KBM-7 (cell line): ENCODE measurements around the gene LRRC71.

ENCODE experiments used
- DNase-seq: peaks from one replicate; pipeline ENCODE4 v3.0.0-alpha.2; 2015
- in situ Hi-C: fragments of 300-500 bp; cut with MboI; formaldehyde crosslinking; loops from 2 replicates; pipeline ENCODE4 v1.14.3; 2020; ENCODE audit warnings: low sequenced_read_pairs, low pct_unique_long_range_greater_than_20kb, mixed read lengths

The LRRC71 gene

DNA sequence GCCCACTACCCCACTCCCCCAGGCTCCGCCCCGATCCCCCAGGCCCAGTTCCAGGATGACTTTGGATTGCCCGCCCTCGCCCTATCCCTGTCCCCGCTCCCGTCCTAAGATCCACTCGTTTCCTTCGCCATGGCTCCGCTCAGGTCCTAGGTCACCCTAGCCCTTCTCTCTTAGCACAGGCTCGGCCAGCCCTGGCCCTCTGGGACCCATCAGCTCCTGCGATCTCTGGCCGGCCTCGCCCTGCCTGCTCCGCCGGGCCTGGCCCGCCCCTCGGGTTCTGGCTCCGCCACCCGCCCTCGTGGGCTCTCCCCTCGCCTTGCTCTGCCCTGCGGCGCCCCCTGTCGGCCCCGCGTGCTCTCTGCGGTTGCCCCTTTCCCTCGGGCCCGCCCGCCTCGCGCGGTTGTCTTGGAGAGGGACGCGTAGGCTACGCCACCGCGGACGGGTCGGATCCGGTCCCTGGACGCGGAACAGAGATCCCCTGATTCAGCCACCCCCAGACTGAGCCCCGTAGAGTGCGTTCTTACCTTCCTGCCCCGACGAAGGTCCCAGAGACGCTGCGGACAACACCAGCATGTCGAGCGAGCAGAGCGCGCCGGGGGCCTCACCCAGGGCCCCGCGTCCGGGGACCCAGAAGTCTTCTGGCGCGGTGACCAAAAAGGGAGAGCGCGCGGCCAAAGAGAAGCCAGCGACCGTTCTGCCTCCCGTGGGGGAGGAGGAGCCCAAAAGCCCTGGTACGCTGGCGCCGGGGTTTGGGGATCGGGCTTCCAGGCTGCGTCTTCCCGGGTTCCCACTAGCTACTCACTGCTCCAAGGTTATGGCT, at the start of gene LRRC71:
Gene LRRC71 (plus strand): TSS at position 400 of the 820 bp plus-strand sequence. CDS start 172 bp downstream, at position 572.
- DNase-seq, result peak; percentile 79
- in situ Hi-C loops, result no loop called here

GRCh38 chr1:156873659-156874058, 46.8 kb upstream of the LRRC71 start:
- no peak for DNase-seq
- in situ Hi-C loops, result no loop called here

- no peak for DNase-seq
- in situ Hi-C loops, result no loop called here
Observed at GRCh38 chr1:156874142-156874541, 46.3 kb upstream of the LRRC71 start.

DNA sequence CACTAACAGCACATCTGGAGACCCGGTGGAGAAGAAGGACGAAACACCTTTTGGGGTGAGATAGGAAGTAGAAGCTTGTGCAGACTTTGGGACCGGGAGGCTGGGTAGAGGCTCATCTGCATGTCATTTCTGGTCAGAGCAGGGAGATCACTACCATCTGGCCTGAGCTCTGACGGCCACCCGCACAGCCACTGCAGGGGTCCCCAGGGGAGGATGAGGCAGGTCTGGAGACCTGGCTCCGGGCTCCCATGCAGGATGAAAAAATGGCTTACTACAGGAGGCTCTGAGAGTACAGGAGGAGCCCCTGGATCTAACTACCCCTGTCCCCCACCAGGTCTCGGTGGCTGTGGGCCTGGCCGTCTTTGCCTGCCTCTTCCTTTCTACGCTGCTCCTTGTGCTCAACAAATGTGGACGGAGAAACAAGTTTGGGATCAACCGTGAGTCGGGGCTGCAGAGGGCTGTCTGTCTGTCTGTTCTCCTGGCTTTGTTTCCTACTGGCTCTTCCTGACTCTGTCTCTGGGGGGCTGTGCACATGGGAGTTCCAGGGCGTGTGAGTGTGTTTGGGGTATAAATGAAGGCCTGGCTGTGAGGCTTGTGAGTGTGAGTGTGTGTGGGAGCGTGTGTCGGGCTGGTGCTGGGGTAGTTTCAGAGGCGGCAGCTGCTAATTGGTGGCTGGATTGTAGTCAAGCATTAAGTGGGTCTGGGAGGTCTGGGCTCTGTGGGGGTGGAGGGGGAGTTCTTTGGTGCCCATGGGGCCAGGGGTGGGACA, 45.7 kb upstream of the LRRC71 start:
- no peak for DNase-seq
- in situ Hi-C loops, result no loop called here

GRCh38 chr1:156875341-156875615, 45.2 kb upstream of the LRRC71 start:
- DNase-seq, result no peak
- in situ Hi-C loops, result no loop called here

GRCh38 chr1:156876281-156876680, 44.2 kb upstream of the LRRC71 start:
- DNase-seq, result no peak
- in situ Hi-C loops, result no loop called here

DNA sequence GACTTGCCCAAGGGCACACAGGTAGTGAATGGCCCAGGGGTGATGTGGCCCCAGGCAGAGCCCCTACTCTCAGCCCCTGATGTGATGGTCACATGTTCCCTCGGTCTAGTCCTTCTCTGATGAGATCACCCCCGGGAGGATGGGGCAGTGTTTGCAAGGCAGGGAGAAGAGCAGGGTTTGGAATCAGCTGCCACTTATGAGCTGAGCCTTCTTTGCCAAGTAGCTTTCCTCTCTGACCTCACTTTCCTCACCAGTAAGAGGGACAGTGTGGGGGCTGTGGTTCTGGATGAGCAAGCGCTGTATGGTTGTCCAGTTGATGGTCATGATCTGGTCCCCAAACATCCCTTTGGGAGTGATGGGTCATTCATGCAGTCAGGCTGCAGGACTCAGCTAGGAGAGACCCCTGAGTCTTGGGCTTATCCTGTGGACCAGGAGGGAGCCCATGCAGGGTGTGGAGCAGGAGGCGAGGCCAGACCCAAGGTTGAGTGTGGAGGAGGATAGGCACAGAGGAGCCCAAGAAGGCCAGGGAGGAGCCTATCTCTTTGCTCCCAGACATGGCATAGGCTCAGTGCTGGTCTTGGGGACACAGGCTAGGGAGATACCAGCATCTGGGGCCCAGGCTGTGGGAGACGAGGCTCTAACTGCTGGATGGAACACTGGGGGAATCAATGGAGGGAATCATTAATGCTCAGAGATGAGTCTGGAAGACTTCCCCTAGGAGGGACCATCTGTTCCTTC, 42.8 kb upstream of the LRRC71 start:
- in situ Hi-C loops, result no loop called here
- DNase-seq, result no peak

- in situ Hi-C loops, result no loop called here
Observed at GRCh38 chr1:156879876-156880275, 40.6 kb upstream of the LRRC71 start.

DNA sequence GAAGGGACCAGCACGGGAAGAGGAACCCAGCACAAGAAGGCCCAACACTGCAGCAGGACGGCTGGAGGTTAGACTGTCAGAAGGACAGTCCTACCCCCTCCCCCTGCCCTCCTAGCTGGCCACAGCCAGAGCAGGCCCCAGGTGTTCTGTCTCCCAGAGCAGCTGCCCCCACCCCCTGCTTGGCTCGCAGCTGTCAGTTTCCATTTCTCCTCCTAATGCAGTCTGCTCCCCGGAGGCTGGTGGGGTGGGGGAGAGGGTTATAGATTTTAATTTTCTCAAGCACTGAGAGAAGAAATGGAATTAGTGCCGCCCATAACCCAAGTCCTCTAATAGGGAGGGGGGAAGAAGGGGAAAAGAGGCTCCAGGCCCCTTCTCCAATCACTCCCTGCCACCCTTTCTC, 40.0 kb upstream of the LRRC71 start:
- no peak for DNase-seq
- in situ Hi-C loops, result no loop called here

More at GRCh38 chr1:156879876-156880275, 40.6 kb upstream of the LRRC71 start:
- no peak for DNase-seq

DNA sequence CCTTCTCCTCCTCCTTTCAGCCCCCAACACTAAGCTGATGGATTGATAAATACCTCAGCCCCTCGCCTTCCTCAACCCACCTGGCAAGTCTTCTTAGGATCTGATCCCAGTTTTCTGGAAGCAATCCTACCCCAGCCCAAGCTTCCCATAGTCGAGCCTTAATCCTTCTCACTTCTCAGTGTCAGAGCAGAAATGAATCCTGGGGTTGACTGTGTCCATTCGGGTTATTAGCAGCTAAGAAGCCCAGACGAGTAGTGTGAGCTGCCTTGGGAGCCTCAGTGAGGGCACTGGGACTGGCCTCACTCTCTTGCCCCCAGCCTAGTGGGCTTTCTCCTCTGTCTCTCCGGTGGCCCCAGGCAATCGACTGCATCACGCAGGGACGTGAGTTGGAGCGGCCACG, 39.3 kb upstream of the LRRC71 start:
- no peak for DNase-seq
- in situ Hi-C loops, result no loop called here

- in situ Hi-C loops, result no loop called here
- DNase-seq, result no peak
Observed at GRCh38 chr1:156881663-156882062, 38.8 kb upstream of the LRRC71 start.

- DNase-seq, result no peak
- in situ Hi-C loops, result no loop called here
Observed at GRCh38 chr1:156882543-156882942, 37.9 kb upstream of the LRRC71 start.

DNA sequence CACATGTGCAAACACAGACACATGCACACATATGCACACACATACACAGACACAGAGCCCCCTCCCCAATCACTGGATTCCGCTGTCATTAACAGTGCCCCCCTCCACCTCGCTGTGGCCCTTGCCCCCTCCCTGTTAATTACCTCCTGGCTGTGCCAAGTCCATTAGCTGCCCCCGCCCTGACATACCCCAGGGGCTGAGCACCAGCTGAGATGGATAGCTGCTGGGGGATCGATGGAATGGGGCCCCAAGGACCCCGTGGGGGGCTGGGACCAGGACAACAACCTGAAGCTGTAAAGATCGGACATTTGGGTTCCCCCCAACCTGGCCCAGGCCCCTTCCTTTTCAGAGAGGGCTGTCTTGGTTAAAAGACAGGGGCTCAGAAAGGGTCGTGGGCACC, 36.5 kb upstream of the LRRC71 start:
- in situ Hi-C loops, result no loop called here
- DNase-seq, result no peak

- in situ Hi-C loops, result no loop called here
- DNase-seq, result no peak
Observed at GRCh38 chr1:156884560-156885184, 35.8 kb upstream of the LRRC71 start.

GRCh38 chr1:156885314-156885713, 35.1 kb upstream of the LRRC71 start:
- in situ Hi-C loops, result no loop called here
- no peak for DNase-seq

DNA sequence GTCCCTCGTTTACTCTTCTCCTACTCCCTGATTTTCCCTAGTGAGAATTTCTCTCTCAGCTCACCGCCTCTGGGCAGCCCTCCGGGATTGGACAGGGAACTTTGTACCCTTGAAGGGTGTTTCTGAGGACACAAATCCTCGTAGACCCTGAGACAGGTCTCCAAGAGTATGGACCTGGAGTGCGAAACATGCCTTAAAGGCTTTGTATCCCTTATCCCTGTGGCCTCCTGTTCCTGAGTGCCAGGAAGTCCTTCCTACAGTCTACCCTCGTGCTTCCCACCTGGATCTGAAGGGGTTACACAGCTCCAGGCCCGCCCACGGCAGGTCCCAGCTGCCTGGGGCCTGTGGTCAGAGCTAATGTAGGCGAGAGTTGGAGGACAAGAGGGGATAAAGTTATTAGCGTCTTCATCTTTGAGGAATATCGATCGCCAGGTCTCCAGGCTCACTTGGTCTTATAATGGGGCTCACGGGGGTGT, 34.5 kb upstream of the LRRC71 start:
- in situ Hi-C loops, result no loop called here
- no peak for DNase-seq

DNA sequence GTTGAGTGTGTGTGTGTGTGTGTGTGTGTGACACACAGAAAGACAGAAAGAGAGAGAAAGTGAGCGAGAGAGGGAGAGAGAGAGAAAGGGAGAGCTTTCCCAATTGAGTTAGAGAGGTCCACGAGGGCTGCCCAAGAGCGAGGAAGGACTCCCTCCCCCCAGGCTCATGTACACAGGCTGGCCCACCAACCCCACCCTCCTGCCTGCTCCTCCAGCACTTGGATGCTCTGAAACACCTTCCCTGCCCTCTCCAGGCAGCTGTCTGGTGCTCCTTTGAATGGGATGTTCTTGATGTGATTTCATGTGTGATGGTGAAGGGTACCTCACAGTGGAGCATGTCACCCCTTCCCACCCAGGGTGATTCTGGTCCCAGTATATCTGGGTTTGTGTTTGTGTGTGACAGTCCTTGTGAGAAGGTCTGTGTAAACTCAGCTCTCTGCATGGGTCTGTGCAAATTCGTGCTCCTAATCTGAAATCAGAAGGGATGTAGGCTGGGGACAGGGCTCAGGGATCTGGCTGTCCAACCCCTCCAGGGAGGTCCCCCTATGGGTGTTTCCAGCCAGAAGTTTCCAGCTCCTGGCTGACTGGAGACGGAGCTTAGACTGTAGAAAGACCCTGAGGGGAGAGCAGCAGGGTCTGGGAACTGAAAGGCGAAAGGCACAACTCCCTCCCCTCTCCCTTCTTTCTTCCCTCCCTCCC, 33.7 kb upstream of the LRRC71 start:
- in situ Hi-C loops, result no loop called here
- DNase-seq, result no peak

DNA sequence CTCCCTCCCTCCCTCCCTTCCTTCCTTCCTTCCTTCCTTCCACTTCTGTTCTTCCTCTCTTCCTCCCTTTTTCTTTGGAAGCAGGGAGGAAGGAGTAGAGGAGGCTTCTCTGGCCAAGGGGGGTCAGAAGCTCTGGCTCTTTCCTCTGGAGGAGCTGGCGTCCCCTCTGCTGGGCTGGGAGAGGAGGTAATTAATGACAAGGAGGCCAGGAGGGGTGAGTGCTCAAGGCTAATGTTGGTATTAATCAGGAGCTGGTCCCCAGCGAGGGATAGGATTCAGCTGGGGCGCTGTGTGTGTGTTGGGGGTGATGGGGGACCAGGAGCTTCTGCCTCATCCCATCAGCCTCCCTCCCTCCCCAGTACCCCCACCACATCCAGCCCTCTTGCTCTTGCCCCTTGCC, 33.1 kb upstream of the LRRC71 start:
- DNase-seq, result no peak
- in situ Hi-C loops, result no loop called here

DNA sequence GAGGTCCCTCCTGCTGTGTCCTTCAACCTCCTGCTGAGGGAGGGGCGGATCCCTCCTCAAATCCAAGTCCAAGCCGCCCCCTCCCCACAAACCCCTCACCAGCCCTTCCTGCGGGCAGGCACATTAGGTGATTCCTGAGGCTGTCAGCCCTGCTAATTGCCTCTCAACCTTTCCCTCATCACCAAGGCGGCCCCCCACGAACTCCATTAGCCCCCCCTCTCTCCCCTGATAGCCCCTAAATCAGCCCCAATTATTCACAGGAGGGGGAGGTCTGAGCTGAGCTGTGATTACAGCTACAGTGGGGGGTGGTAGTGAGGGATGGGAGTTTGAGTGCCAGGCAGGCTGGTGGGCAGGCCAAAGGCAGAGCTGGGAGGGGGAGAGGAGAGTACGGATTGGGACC, 32.7 kb upstream of the LRRC71 start:
- in situ Hi-C loops, result no loop called here
- DNase-seq, result no peak
